GM19035 (cell line): ENCODE results near the gene ENTHD1.
A peak's percentile ranks its signal among the peaks of the same experiment; 100 is the strongest.
"Not testable (repeated sequence)": the region's sequence is repeated elsewhere in the genome, so short reads cannot be mapped to it uniquely, and the experiment has no call there.

ENCODE experiments used
- ATAC-seq: cut with Tn5 transposase; IDR thresholded peaks from one replicate; pipeline ENCODE4 v1.9.1; 2021; ENCODE audit not compliant: unreplicated experiment

Gene ENTHD1

GRCh38 chr22:39900306-39901227, 7.0 kb upstream of the ENTHD1 start, which contains the start of gene GRAP2:
Gene GRAP2 (plus strand): TSS chr22:39901084. CDS start chr22:39947107, 46,023 bp downstream.
- ATAC-seq, result peak; percentile 77

- ATAC-seq, result peak; percentile 53
Measured at GRCh38 chr22:39898997-39899396, 5.4 kb upstream of the ENTHD1 start.

- ATAC-seq, result no peak
Measured at GRCh38 chr22:39897841-39898240, 4.3 kb upstream of the ENTHD1 start.

GRCh38 chr22:39896313-39896996, 2.9 kb upstream of the ENTHD1 start:
- ATAC-seq, result no peak

GRCh38 chr22:39895682-39896081, 2.1 kb upstream of the ENTHD1 start:
- ATAC-seq, result no peak

GRCh38 chr22:39894554-39895092, 1.1 kb upstream of the ENTHD1 start:
- no peak for ATAC-seq

- ATAC-seq, result not testable (repeated sequence)
Measured at GRCh38 chr22:39889924-39890323, 3.6 kb downstream of the ENTHD1 start.

GRCh38 chr22:39883057-39883456, 10.5 kb downstream of the ENTHD1 start:
- no peak for ATAC-seq

- no peak for ATAC-seq
Measured at GRCh38 chr22:39880722-39881121, 12.8 kb downstream of the ENTHD1 start.

- no peak for ATAC-seq
Measured at GRCh38 chr22:39877079-39877845, 16.3 kb downstream of the ENTHD1 start.

- not testable (repeated sequence) for ATAC-seq
Measured at GRCh38 chr22:39875176-39875885, 18.2 kb downstream of the ENTHD1 start.

- no peak for ATAC-seq
Measured at GRCh38 chr22:39873965-39874364, 19.6 kb downstream of the ENTHD1 start.

- no peak for ATAC-seq
Measured at GRCh38 chr22:39872548-39872947, 21.0 kb downstream of the ENTHD1 start.

GRCh38 chr22:39871008-39871798, 22.4 kb downstream of the ENTHD1 start:
- ATAC-seq, result no peak

- ATAC-seq, result not testable (repeated sequence)
Measured at GRCh38 chr22:39869797-39870196, 23.8 kb downstream of the ENTHD1 start.

- no peak for ATAC-seq
Measured at GRCh38 chr22:39868741-39869140, 24.8 kb downstream of the ENTHD1 start.

GRCh38 chr22:39859903-39860588, 33.5 kb downstream of the ENTHD1 start:
- ATAC-seq, result no peak

- ATAC-seq, result no peak
Measured at GRCh38 chr22:39856588-39856987, 37.0 kb downstream of the ENTHD1 start.

- no peak for ATAC-seq
Measured at GRCh38 chr22:39852799-39853198, 40.8 kb downstream of the ENTHD1 start.
